ENCODE data around the gene DLL1.

DLL1 gene

DNA sequence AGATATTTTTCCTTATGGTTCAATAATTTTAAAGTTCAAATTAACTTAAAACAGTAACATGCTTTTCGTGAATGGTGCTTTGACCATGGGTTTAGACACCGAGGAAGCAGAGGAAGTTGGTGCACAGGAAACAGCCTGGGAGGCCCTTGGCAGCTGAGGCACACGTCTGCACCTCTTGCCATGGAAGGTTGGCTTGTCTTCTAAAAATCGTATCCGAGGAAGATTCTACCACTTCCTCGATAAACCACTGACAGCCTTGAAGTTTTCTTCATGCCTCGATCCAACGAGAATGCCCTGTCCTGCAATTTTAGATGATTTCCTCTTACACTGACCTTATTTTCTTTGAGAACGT is 12.2 kb downstream of the DLL1 start:
- H3K9me3 ChIP-seq (ENCODE audit: low read length) = no peaks in the 10 kb centered on the region
- 0 out of 2 replicates have a peak overlapping the region, but pooled peaks have one; percentile 15 for H2AFZ ChIP-seq (ENCODE audit: low read length)
- no peaks in the 10 kb centered on the region for H3K36me3 ChIP-seq (ENCODE audit: insufficient read depth, low read length)
- H3K27ac ChIP-seq (ENCODE audit: low read depth, low read length, poor library complexity, severe bottlenecking) = no peak overlapping the region
- peak overlapping the region; percentile 11; the same call in 1 of the 2 replicates for H3K4me2 ChIP-seq (ENCODE audit: low read length)
- no peaks in the 10 kb centered on the region for H3K27me3 ChIP-seq (ENCODE audit: insufficient read depth, low read length)
- H3K9me2 ChIP-seq (ENCODE audit: low read depth, low read length) = no peaks in the 10 kb centered on the region
- TF ChIP-seq EZH2 (IDR thresholded peaks at IDR 0.05; ENCODE audit: borderline replicate concordance, low read length) (no peak), CTCF (IDR thresholded peaks at IDR 0.05; ENCODE audit: low read length) (no peak)
- no peak overlapping the region for H3K4me3 ChIP-seq (ENCODE audit: low read depth, low read length, poor library complexity, severe bottlenecking)
- peaks cover 4% of the 10 kb centered on the region; the same call in 1 of the 2 replicates for H3F3A ChIP-seq (ENCODE audit: insufficient read depth, low read length)
- H3K9ac ChIP-seq (ENCODE audit: low read length) = no peak overlapping the region
- peaks cover 34% of the 10 kb centered on the region for H3K4me1 ChIP-seq (ENCODE audit: insufficient read depth, low read length, severe bottlenecking)
- no peaks in the 10 kb centered on the region for H3K79me2 ChIP-seq (ENCODE audit: insufficient read depth, low read length)
- no peaks in the 10 kb centered on the region for H4K20me1 ChIP-seq (ENCODE audit: insufficient read depth, low read length)

DNA sequence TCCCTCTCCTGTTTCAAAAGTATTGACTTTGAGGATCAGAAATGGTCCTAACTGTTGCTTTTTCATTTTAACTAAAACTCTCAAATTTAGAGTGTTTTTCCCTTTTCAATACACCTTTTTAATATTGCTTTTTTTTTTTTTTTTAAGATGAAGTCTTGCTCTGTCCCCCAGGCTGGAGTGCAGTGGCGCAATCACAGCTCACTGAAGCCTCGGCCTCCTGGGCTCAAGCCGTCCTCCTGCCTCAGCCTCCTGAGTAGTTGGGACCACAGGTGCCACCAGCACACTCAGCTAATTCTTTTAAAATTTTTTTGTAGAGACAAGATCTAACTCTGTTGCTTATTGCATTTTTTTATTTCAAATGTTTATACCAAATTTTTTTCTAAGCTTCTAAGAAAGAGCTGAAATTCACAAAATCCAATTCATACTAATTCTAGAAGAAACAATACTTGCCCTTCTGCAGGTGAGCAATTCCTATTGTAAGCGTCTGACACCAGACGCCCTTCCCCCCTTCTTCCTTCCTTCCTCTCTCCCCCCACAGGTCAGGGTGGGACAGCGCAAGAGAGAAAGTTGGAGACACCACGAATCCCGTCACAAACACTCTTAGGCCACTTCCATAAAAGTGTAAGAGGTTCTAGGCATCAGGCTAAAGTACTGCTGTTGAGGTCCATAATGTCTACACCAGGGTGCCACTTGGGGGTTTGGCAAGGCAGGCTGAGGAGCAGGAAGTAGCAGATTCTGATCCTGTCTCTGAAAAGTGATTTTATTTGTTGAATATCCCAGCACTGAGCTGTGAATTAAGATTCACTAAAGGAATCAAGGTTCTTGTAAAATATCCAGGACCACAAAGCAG is 12.8 kb downstream of the DLL1 start:
- no peaks in the 10 kb centered on the region for H3K27me3 ChIP-seq (ENCODE audit: insufficient read depth, low read length)
- H3K9me3 ChIP-seq (ENCODE audit: low read length) = no peaks in the 10 kb centered on the region

GRCh38 chr6:170276369-170277057 is 14.4 kb downstream of the DLL1 start:
- no peak overlapping the region for H3K27ac ChIP-seq (ENCODE audit: low read depth, low read length, poor library complexity, severe bottlenecking)
- peaks cover 40% of the 10 kb centered on the region for H3K4me1 ChIP-seq (ENCODE audit: insufficient read depth, low read length, severe bottlenecking)
- TF ChIP-seq CTCF (IDR thresholded peaks at IDR 0.05; ENCODE audit: low read length) = no peak
- no peak for TF ChIP-seq EZH2 (IDR thresholded peaks at IDR 0.05; ENCODE audit: borderline replicate concordance, low read length)
- H3K9ac ChIP-seq (ENCODE audit: low read length) = no peak overlapping the region
- H4K20me1 ChIP-seq (ENCODE audit: insufficient read depth, low read length) = no peaks in the 10 kb centered on the region
- H3K9me2 ChIP-seq (ENCODE audit: low read depth, low read length) = no peaks in the 10 kb centered on the region
- no peak overlapping the region for H2AFZ ChIP-seq (ENCODE audit: low read length)
- peaks cover 4% of the 10 kb centered on the region; the same call in 1 of the 2 replicates for H3F3A ChIP-seq (ENCODE audit: insufficient read depth, low read length)
- H3K79me2 ChIP-seq (ENCODE audit: insufficient read depth, low read length) = no peaks in the 10 kb centered on the region
- no peak overlapping the region for H3K4me3 ChIP-seq (ENCODE audit: low read depth, low read length, poor library complexity, severe bottlenecking)
- H3K36me3 ChIP-seq (ENCODE audit: insufficient read depth, low read length) = no peaks in the 10 kb centered on the region
- H3K4me2 ChIP-seq (ENCODE audit: low read length) = no peak overlapping the region
- no peaks in the 10 kb centered on the region for H3K9me3 ChIP-seq (ENCODE audit: low read length)
- 0 out of 2 replicates have a peak, but pooled peaks cover 6% of the 10 kb centered on the region for H3K27me3 ChIP-seq (ENCODE audit: insufficient read depth, low read length)

More for the DNA sequence above, 12.8 kb downstream of the DLL1 start:
- Histone ChIP-seq H3K27ac (ENCODE audit: low read depth, low read length, poor library complexity, severe bottlenecking) (no peak overlapping the region), H3K4me3 (ENCODE audit: low read depth, low read length, poor library complexity, severe bottlenecking) (no peak overlapping the region), H3K36me3 (ENCODE audit: insufficient read depth, low read length) (no peaks in the 10 kb centered on the region), H3K9ac (ENCODE audit: low read length) (no peak overlapping the region), H3F3A (ENCODE audit: insufficient read depth, low read length) (peaks cover 4% of the 10 kb centered on the region; the same call in 1 of the 2 replicates), H3K4me1 (ENCODE audit: insufficient read depth, low read length, severe bottlenecking) (peaks cover 34% of the 10 kb centered on the region), H4K20me1 (ENCODE audit: insufficient read depth, low read length) (no peaks in the 10 kb centered on the region), H3K4me2 (ENCODE audit: low read length) (peak overlapping the region; percentile 11; the same call in 1 of the 2 replicates), H3K79me2 (ENCODE audit: insufficient read depth, low read length) (no peaks in the 10 kb centered on the region), H3K9me2 (ENCODE audit: low read depth, low read length) (no peaks in the 10 kb centered on the region), H2AFZ (ENCODE audit: low read length) (0 out of 2 replicates have a peak overlapping the region, but pooled peaks have one; percentile 15)
- TF ChIP-seq CTCF (IDR thresholded peaks at IDR 0.05; ENCODE audit: low read length) = no peak
- TF ChIP-seq EZH2 (IDR thresholded peaks at IDR 0.05; ENCODE audit: borderline replicate concordance, low read length) = no peak
